T-cell (primary cell): Measurements from ENCODE around the gene CUL2. TPM values are rescaled to one million over a fixed set of nuclear protein-coding genes. Genes with fewer than 3 reads are reported as not detected.

ENCODE experiments used
- total RNA-seq, 35 experiments: library from RNA in 6 of 35; stranded (reverse) in 6 of 35; fragments of 120-200 nt in 1 of 35; gene quantifications; one replicate each; pipeline versions ENCODE4 v1.2.1 to v1.2.4 and lab custom pipeline; 2013 to 2026

Gene CUL2
- total RNA-seq, 5 donors from 2014 or later (not counting 1 experiment from before 2014, with no cell fraction given): 29.5 to 35.6 (median 31.2) TPM

Other genes with a start within 250 kb of the CUL2 start
- 10 to 100 TPM; 20.6 to 57.2 (median 26.0) TPM for gene CREM, start 36.5 kb upstream of the CUL2 start, total RNA-seq
- 10 to 100 TPM; 62.5 to 75.2 (median 62.8) TPM for gene CCNY, start 246.2 kb upstream of the CUL2 start, total RNA-seq